Measurements from ENCODE around the gene FAT3. TPM values are rescaled to one million over a fixed set of nuclear protein-coding genes. Genes with fewer than 3 reads are reported as not detected.
A peak's percentile ranks its signal among the peaks of the same experiment; 100 is the strongest.

Gene FAT3
- total RNA-seq, 4 donors from 2014 or later: 14.8 to 90.1 (median 48.5) TPM

DNA sequence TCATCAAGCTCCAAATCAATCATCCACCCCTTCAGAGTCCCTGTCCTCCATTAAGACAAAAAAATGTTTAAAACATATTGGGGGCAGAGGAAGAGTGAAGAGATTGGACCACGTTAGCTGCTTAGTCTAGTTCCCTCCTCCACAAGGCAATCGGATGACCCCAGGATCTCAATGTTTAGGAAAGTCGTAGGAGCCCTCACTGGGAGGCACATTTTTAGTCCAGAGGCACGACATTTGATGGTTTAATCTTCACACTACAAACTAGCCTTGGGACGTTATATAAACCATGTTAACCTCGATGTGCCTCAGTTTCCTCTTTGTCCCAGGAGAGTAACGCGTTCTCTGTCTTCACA, 588 bp upstream of the FAT3 start:
- no peaks in the 10 kb centered on the region for H3K36me3 ChIP-seq
- H3K4me3 ChIP-seq: peak overlapping the region; percentile 45 to 62
- H3K27ac ChIP-seq: peak overlapping the region; percentile 54 to 81 (median 76)
- 2 to 7% methylated on average over 7 to 8 of the region's 8 CpGs for WGBS, 2 donors (ENCODE audit: low coverage in 1 of 2)
- H3K27me3 ChIP-seq: peaks cover 77% of the 10 kb centered on the region
- H3K4me1 ChIP-seq: peaks cover 0 to 39% (median 14%) of the 10 kb centered on the region in 3 donors
- ATAC-seq: no peak
- TF ChIP-seq, protein P1, sequence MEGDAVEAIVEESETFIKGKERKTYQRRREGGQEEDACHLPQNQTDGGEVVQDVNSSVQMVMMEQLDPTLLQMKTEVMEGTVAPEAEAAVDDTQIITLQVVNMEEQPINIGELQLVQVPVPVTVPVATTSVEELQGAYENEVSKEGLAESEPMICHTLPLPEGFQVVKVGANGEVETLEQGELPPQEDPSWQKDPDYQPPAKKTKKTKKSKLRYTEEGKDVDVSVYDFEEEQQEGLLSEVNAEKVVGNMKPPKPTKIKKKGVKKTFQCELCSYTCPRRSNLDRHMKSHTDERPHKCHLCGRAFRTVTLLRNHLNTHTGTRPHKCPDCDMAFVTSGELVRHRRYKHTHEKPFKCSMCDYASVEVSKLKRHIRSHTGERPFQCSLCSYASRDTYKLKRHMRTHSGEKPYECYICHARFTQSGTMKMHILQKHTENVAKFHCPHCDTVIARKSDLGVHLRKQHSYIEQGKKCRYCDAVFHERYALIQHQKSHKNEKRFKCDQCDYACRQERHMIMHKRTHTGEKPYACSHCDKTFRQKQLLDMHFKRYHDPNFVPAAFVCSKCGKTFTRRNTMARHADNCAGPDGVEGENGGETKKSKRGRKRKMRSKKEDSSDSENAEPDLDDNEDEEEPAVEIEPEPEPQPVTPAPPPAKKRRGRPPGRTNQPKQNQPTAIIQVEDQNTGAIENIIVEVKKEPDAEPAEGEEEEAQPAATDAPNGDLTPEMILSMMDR (IDR thresholded peaks at IDR 0.05): no peak
- TF ChIP-seq EP300 (IDR thresholded peaks at IDR 0.05) (no peak), POLR2A (IDR thresholded peaks at IDR 0.05) (no peak), POLR2AphosphoS5 (IDR thresholded peaks at IDR 0.05) (no peak)
- no peaks in the 10 kb centered on the region for H3K9me3 ChIP-seq

DNA sequence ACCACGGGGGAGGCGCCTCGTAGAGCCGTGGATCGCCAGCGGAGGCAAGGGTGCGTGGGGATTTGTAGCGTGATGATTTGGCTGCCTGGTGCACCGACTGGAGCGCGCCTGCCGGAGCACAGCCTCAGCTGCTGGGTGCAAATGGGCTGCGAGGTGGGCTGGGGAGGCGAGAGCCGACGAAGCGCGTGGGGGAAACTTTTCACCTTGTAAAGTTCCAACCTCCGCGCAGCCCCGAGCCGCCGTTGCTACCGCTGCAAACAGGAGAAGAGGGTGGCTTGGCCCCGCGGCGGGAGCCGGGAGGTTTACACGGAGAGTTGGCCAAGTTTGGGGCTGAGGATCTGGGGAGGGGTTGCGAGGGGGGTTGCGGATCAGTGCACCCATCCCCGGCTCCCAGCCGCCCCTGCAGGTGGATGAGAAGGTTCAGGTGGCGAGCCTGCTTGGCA, 528 bp downstream of the FAT3 start:
- peak; percentile 15 for ATAC-seq
- Histone ChIP-seq H3K27me3 (peaks cover 79% of the 10 kb centered on the region), H3K4me1 (peaks cover 0 to 39% (median 14%) of the 10 kb centered on the region in 3 donors), H3K9me3 (no peaks in the 10 kb centered on the region), H3K27ac (peak overlapping the region; percentile 54 to 81 (median 76)), H3K4me3 (peak overlapping the region; percentile 45 to 62), H3K36me3 (no peaks in the 10 kb centered on the region)
- WGBS, 2 donors (ENCODE audit: low coverage in 1 of 2): no CpG with 5 or more reads among the region's 34 CpGs
- TF ChIP-seq POLR2AphosphoS5 (IDR thresholded peaks at IDR 0.05) (no peak), POLR2A (IDR thresholded peaks at IDR 0.05) (no peak), EP300 (IDR thresholded peaks at IDR 0.05) (no peak)
- TF ChIP-seq, protein P1 (IDR thresholded peaks at IDR 0.05): no peak

DNA sequence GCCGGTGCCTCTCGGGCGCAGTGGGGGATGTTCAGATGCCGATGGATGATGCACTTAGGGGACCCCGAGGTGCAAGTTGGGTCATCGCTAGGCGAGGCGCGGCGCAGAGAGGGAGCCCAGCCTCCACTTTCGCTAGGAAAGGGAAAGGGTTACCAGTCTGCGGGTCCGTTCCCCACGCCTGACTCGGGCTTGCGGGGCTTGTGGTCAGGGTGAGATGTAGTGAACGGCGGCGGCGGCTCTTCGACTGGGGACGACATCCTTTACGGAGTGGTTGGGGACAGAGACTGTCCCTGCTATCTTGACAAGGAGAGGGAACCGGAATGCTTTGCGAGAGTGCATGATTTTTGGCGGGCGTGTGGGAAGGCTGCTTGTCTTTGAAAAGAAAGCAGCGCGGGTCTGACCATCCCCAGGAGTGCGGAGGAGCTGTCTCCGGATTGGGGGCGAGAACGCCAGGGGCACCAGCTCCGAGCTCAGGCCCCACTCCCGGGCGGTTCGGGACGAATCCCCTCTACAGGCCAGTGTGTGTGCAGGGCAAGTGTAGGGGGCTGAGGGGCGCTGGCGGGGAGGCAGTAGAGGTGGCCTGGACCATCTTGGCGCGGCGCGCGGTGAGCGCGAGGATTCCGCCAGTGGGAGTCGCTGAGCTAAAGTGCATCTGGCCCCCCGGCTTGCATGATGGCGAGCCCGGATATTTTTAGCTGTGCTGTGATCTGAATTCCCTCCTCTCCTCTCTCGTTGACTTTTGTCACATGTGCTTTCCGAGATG, 1.1 kb downstream of the FAT3 start:
- WGBS, 2 donors (ENCODE audit: low coverage in 1 of 2): 0% methylated on average over 16 of the region's 54 CpGs; no CpG with 5 or more reads in 1 of the 2 donors
- peaks cover 84% of the 10 kb centered on the region for H3K27me3 ChIP-seq
- TF ChIP-seq, protein P1 (IDR thresholded peaks at IDR 0.05): peak in 1 of 4 experiments; percentile 42
- no peak for TF ChIP-seq EP300 (IDR thresholded peaks at IDR 0.05)
- no peak for TF ChIP-seq POLR2AphosphoS5 (IDR thresholded peaks at IDR 0.05)
- no peak for TF ChIP-seq POLR2A (IDR thresholded peaks at IDR 0.05)
- no peaks in the 10 kb centered on the region for H3K36me3 ChIP-seq
- H3K4me3 ChIP-seq: peak overlapping the region; percentile 45 to 62
- no peaks in the 10 kb centered on the region for H3K9me3 ChIP-seq
- peak overlapping the region in 3 of 4 donors; percentile 76 to 81 (median 76) for H3K27ac ChIP-seq
- ATAC-seq: peak; percentile 21
- peaks cover 0 to 39% (median 14%) of the 10 kb centered on the region in 3 donors for H3K4me1 ChIP-seq

DNA sequence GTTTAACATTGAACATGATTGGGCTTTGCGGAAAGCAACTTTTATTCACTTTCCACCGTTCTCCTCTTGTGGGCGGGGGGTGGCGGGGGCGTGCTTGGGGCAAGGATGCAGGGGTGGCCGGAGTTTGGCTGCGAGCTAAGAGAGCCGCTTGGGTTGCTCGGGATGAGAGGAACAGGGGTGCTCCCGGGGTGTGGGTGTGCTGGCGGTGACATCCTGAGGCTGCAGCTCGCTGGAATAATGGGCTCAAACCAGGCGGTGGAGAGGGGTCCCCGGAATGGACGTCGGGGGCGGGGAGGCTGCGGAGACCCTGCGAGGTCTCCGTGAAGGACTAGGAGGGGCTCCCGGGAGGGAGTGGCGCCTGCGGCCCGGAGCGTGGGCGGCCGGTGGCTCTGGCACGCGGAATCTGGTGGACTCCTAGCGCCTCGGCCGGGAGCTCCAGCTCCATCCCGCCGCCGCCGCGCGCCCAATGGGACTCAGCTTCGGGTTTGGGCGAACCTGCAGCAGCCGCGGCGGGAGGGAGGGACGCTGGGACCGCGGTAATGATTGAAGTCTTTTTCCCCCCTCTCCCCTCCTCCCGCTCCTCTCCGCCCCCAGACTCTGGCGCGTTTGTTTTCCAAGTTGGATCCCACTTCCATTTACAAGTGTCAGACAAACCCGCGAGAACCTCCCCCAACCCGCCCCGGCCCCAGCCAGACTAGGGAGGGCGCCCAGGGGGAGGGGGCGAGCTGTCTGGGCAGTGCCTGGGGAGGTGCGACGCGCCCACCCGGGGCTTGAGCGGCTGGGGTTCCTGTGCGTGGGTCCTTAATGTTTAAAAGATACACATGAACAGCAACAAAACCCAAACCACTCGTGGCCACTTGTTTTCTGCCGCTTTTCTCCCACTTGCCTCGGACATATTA, 2.0 kb downstream of the FAT3 start:
- H3K4me3 ChIP-seq: peak overlapping the region; percentile 45 to 62
- peak overlapping the region in 3 of 4 donors; percentile 76 to 81 (median 76) for H3K27ac ChIP-seq
- H3K27me3 ChIP-seq: peaks cover 82% of the 10 kb centered on the region
- no peaks in the 10 kb centered on the region for H3K9me3 ChIP-seq
- no peak for ATAC-seq
- peaks cover 0 to 39% (median 14%) of the 10 kb centered on the region in 3 donors for H3K4me1 ChIP-seq
- H3K36me3 ChIP-seq: no peaks in the 10 kb centered on the region
- 0 to 2% methylated on average over 9 to 27 of the region's 65 CpGs for WGBS, 2 donors (ENCODE audit: low coverage in 1 of 2)
- TF ChIP-seq EP300 (IDR thresholded peaks at IDR 0.05): no peak
- TF ChIP-seq, protein P1 (IDR thresholded peaks at IDR 0.05): no peak
- TF ChIP-seq POLR2A (IDR thresholded peaks at IDR 0.05): no peak
- no peak for TF ChIP-seq POLR2AphosphoS5 (IDR thresholded peaks at IDR 0.05)
